HG02981 (cell line): Measurements from ENCODE around the gene TUBGCP2.

ENCODE experiments used
- ATAC-seq: cut with Tn5 transposase; IDR thresholded peaks from one replicate; pipeline ENCODE4 v1.9.1; 2021; ENCODE audit warnings: mild to moderate bottlenecking, moderate library complexity; ENCODE audit not compliant: unreplicated experiment

The TUBGCP2 gene

DNA sequence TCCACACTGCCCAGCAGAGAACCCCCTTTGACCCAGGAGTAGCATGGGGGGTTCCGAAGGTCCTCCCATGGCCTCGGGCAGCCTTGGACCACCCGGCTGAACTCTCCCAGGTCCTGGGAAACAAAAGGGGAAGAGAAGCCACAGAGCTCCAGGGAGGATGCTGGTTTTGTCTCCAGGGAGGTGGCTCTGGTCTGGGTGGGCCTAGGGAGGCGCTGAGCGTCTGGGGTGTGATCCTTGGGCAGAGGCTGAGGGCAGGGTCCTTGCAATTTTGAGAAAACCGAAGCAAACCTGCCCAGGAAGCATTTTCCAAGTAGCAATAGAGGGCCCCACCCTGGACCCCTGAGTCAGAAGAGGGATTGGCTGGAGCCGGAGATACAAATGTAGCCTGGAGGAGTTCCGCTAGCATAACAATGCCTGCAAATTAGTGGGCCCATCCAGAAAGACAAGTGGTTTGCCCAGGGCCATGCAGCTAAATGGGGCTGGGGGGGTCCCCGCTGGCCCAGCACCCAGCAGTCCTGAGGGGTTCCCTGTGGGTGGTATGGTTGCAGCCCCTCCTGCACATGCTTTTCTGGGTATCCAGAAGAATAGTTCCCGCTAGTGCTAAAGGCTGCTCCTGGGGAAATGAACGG lies 76.6 kb downstream of the TUBGCP2 start:
- ATAC-seq: no peak

DNA sequence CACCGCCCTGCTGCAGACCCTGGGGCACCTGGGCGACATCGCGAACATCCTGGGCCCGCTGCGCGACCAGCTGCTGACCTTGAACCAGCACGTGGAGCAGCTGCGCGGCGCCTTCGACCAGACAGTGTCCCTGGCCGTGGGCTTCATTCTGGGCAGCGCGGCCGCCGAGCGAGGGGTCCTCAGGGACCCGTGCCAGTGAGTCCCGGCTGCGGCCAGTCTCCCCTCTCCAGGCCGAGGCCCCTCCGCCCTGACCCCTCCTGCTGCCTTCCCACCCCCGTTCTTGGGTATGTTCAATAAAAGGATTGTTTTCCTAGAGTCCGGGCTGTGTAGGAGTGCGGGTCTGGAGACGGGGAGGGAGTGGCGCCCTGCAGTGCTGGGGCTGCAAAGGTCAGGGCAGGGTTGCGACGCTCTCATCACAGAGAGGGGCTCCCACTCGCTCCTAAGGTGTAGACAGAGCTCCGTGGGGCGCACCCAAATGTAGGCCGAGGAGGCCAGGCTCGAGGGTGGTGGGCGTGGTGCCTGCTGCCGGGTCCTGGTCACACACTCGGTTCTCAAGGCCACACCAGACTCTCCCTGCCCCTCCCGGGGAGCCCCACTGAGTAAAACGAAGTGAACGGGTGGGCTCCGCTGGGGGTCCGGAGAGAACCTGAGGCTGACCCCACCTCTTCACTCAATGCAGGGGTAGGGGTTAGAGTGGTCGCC lies 77.3 kb downstream of the TUBGCP2 start:
- no peak for ATAC-seq

DNA sequence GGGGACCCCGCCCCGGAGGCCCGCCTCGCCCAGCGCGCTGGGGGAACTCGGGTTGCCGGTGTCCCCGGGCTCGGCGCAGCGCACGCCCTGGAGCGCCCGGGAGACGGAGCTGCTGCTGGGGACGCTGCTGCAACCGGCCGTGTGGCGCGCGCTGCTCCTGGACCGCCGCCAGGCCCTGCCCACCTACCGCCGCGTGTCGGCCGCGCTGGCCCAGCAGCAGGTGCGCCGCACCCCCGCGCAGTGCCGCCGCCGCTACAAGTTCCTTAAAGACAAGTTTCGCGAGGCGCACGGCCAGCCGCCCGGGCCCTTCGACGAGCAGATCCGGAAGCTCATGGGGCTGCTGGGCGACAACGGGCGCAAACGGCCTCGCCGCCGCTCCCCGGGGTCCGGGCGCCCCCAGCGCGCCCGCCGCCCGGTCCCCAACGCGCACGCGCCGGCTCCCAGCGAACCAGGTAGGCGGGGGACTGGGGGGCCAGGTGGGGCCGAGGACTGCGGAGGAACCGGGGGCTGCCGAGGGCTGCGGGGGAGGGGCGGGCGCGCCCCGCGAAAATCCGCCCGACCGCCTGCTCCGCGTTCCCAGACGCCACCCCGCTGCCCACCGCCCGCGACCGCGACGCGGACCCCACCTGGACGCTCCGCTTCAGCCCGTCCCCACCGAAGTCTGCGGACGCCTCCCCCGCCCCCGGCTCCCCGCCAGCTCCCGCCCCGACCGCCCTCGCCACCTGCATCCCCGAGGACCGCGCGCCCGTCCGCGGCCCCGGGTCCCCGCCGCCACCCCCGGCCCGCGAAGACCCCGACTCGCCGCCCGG lies 78.1 kb downstream of the TUBGCP2 start:
- ATAC-seq: no peak

DNA sequence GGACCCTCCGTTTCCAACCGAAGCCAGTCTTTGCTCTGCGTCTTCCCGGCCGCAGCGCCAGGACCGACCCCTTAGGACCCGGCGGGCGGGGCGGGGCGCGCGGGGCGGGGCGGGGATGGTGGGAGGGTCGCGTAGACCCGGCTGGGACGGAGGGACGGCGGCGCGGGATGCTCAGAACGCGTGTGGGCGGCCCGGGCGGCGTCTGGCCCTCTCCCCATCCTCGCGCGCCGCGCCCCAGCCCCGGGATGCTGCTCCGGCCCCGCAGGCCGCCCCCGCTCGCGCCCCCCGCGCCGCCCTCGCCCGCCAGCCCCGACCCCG lies 78.7 kb downstream of the TUBGCP2 start, which contains the start of gene UTF1:
UTF1 (plus strand) TSS at position 174 of the 318 bp plus-strand sequence; CDS start at position 246, 72 bp downstream.
- no peak for ATAC-seq

DNA sequence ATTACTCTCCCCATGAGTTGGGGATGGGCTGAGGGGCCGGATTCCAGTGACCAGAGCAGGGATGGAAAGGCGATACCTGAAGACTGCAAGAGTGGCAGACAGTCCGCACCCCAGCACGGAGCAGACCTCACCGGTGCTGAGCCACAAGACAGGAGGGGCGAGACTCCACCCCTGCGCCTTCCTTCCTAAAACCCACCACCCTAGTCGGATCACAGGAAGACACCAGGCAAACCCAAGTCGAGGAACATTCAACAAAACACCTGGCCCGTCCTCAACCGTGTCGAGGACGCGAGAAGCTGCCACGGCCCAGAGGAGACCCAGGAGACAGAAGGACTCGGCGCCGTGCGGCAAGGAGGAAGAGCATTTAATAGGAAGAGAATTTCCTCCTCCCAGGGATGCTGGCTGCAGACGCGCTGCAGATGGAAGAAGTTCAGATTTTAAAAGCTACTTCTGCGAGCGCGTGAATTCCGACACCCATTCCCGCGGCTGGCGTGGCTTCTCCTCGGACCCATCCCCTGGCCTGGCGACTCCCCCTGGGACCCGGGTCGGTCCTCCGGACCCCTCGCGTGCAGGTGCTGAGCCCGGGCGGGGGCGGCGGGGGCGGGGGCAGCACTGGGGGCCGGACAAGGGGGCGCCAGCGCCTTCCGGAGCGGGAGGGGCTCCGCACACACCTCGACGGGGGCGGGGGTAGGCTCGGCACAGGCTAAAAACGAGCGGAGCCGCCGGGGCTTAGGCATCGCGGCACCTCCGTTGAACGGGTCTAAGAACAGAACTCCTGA lies 79.2 kb downstream of the TUBGCP2 start:
- no peak for ATAC-seq
